Activated CD4-positive, alpha-beta T cell treated with anti-CD3 and anti-CD28 coated beads for 36 hours (primary cell): Measurements from ENCODE around the gene MED13L. TPM values are rescaled to one million over a fixed set of nuclear protein-coding genes. Genes with fewer than 3 reads are reported as not detected.

Experiments used
- ATAC-seq: fragments of 200-7000 bp; cut with Tn5 transposase; one replicate; pipeline ENCODE4 v1.10.0; 2021; ENCODE audit warnings: mild to moderate bottlenecking, moderate library complexity
- CTCF ChIA-PET: fragments of 350-600 bp; sonication (Branson Sonifier 250); formaldehyde crosslinking; loops from one replicate; lab custom pipeline; 2021; ENCODE audit warnings: antibody characterized with exemption; lab: Charles Lee
- POLR2A ChIA-PET: fragments of 350-600 bp; sonication (Branson Sonifier 250); formaldehyde crosslinking; loops from one replicate; lab custom pipeline; 2021; ENCODE audit warnings: antibody characterized with exemption, inconsistent platforms; lab: Charles Lee
- DNase-seq: peaks from one replicate; pipeline ENCODE4 v3.0.0-alpha.2; 2020
- H3K27ac Mint-ChIP-seq: one replicate; pipeline ENCODE4 v1.8.0; 2021; ENCODE audit warnings: mixed read lengths
- H3K27me3 Mint-ChIP-seq: one replicate; pipeline ENCODE4 v1.8.0; 2021; ENCODE audit warnings: mixed read lengths
- H3K36me3 Mint-ChIP-seq: one replicate; pipeline ENCODE4 v1.8.0; 2021; ENCODE audit warnings: low read depth, mixed read lengths
- H3K4me1 Mint-ChIP-seq: one replicate; pipeline ENCODE4 v1.8.0; 2021; ENCODE audit warnings: mixed read lengths
- H3K4me3 Mint-ChIP-seq: one replicate; pipeline ENCODE4 v1.8.0; 2021; ENCODE audit warnings: mild to moderate bottlenecking, moderate library complexity, mixed read lengths
- H3K9me3 Mint-ChIP-seq: one replicate; pipeline ENCODE4 v1.8.0; 2021; ENCODE audit warnings: low read depth, mixed read lengths
- intact Hi-C, 2 experiments: fragments of 100-400 bp; cut with DNase I in 1 of 2; cut with micrococcal nuclease in 1 of 2; formaldehyde crosslinking; loops; one replicate each; pipeline versions ENCODE4 v1.14.2 to v1.15.1; 2022 to 2024; cut with DNase I, micrococcal nuclease
- total RNA-seq, 2 experiments: library from RNA; stranded (reverse); gene quantifications; one replicate each; pipeline ENCODE4 v1.2.3, GENCODE V29; 2021

The MED13L gene
- total RNA-seq, 2 experiments from 2014 or later = 38.5 to 41.9 TPM

GRCh38 chr12:116068853-116069252 lies 208.6 kb downstream of the MED13L start:
- ChIA-PET CTCF (interaction anchor here (0.7 to 0.8 kb wide), 2 partner anchors 8 to 59 kb away, joined by 3 read pairs; no protein-coding TSS in a partner anchor), POLR2A (interaction anchor here (1.1 kb wide), 1 partner anchor 17 kb away, joined by 3 read pairs; no protein-coding TSS in a partner anchor)
- H3K4me3 Mint-ChIP-seq = no peak overlapping the region
- no peaks in the 10 kb centered on the region for H3K9me3 Mint-ChIP-seq
- H3K27me3 Mint-ChIP-seq = no peaks in the 10 kb centered on the region
- peaks cover 27% of the 10 kb centered on the region for H3K4me1 Mint-ChIP-seq
- DNase-seq (no peak), ATAC-seq (no peak)
- intact Hi-C loops = loop anchor here in 1 of 2 experiments (10.0 kb wide), 1 partner anchor 126 kb away; no protein-coding TSS in a partner anchor
- H3K27ac Mint-ChIP-seq = no peak overlapping the region
- no peaks in the 10 kb centered on the region for H3K36me3 Mint-ChIP-seq

GRCh38 chr12:116068371-116068770 lies 209.1 kb downstream of the MED13L start:
- ChIA-PET CTCF (interaction anchor here (0.8 to 1.8 kb wide), 7 partner anchors 8 to 207 kb away, joined by 3 to 11 read pairs (median 3); no protein-coding TSS in a partner anchor), POLR2A (interaction anchor here (1.1 kb wide), 1 partner anchor 18 kb away, joined by 3 read pairs; no protein-coding TSS in a partner anchor)
- intact Hi-C loops = loop anchor here in 1 of 2 experiments (10.0 kb wide), 1 partner anchor 126 kb away; no protein-coding TSS in a partner anchor
- Mint-ChIP-seq H3K27ac (no peak overlapping the region), H3K4me3 (no peak overlapping the region), H3K4me1 (peaks cover 27% of the 10 kb centered on the region), H3K27me3 (no peaks in the 10 kb centered on the region), H3K36me3 (no peaks in the 10 kb centered on the region), H3K9me3 (no peaks in the 10 kb centered on the region)
- ATAC-seq (no peak), DNase-seq (no peak)

DNA sequence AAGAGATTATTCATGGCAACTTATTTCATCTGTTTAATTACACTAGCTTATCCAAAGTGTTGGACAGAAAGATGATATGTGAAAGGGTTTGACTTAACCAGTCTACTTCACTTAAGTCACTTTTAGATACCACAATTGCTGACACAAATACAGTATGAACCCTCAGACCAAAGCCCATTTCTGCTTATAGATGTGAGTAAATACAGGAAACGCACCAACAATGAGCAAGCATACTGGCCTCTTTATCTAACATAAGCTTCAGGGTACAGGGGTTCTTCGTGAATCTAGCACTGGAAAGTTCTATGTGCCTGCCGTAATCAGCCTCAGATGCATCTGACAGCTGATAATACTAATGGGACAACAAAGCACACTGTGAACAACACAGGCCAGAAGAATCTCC lies 209.6 kb downstream of the MED13L start:
- peaks cover 28% of the 10 kb centered on the region for H3K4me1 Mint-ChIP-seq
- H3K27ac Mint-ChIP-seq = no peak overlapping the region
- DNase-seq (no peak), ATAC-seq (no peak)
- intact Hi-C loops = loop anchor here (2.0 to 10.0 kb wide), 3 partner anchors 67 to 209 kb away; partner anchors contain the start of gene MED13L (in 1 of the 2)
- ChIA-PET CTCF (interaction anchor here (0.8 to 1.8 kb wide), 9 partner anchors 8 to 208 kb away, joined by 3 to 11 read pairs (median 3); no protein-coding TSS in a partner anchor), POLR2A (interaction anchor here (0.6 to 1.1 kb wide), 2 partner anchors 9 to 18 kb away, joined by 3 to 7 read pairs; no protein-coding TSS in a partner anchor)
- no peaks in the 10 kb centered on the region for H3K27me3 Mint-ChIP-seq
- no peak overlapping the region for H3K4me3 Mint-ChIP-seq
- no peaks in the 10 kb centered on the region for H3K36me3 Mint-ChIP-seq
- no peaks in the 10 kb centered on the region for H3K9me3 Mint-ChIP-seq

- CTCF ChIA-PET = interaction anchor here (1.0 to 1.8 kb wide), 6 partner anchors 10 to 653 kb away, joined by 3 to 11 read pairs (median 3); no protein-coding TSS in a partner anchor
- peak; percentile 78 for DNase-seq
- Mint-ChIP-seq H3K36me3 (no peaks in the 10 kb centered on the region), H3K27ac (peak overlapping the region; percentile 12), H3K27me3 (no peaks in the 10 kb centered on the region), H3K9me3 (no peaks in the 10 kb centered on the region), H3K4me1 (peaks cover 36% of the 10 kb centered on the region), H3K4me3 (no peak overlapping the region)
- POLR2A ChIA-PET = no interaction called here
- intact Hi-C loops = loop anchor here (1.0 to 10.0 kb wide), 4 partner anchors 68 to 210 kb away; partner anchors contain the start of gene MED13L (in 1 of the 2)
- ATAC-seq = peak; percentile 83
Observed at GRCh38 chr12:116066381-116067230, 210.9 kb downstream of the MED13L start.

- no peaks in the 10 kb centered on the region for H3K27me3 Mint-ChIP-seq
Observed at GRCh38 chr12:116065606-116066005, 211.9 kb downstream of the MED13L start.

DNA sequence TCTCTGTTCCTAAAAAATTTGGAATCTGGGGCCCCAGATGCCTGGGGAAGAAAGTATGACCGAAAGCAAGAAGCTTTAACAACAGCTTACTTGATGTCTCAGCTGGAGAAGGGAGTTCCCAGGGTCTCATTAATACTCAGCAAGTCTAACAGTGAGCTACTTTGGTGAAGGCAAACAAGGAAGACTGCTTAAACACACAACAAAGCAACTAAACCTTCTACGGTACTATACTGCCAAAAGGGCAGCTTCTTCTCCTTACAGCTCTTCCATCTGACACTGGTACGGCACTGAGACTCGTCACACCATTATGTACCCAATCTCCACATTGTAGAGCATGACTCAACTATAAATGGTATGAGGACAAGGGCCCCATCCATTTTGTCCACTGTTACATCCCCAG lies 213.0 kb downstream of the MED13L start:
- H3K9me3 Mint-ChIP-seq = no peaks in the 10 kb centered on the region
- ChIA-PET POLR2A (no interaction called here), CTCF (interaction anchor here (0.6 to 1.1 kb wide), 3 partner anchors 10 to 406 kb away, joined by 3 read pairs; no protein-coding TSS in a partner anchor)
- H3K36me3 Mint-ChIP-seq = no peaks in the 10 kb centered on the region
- ATAC-seq (no peak), DNase-seq (no peak)
- no peaks in the 10 kb centered on the region for H3K27me3 Mint-ChIP-seq
- H3K27ac Mint-ChIP-seq = no peak overlapping the region
- H3K4me3 Mint-ChIP-seq = no peak overlapping the region
- H3K4me1 Mint-ChIP-seq = peaks cover 50% of the 10 kb centered on the region
- intact Hi-C loops = loop anchor here (5.0 to 10.0 kb wide), 3 partner anchors 47 to 130 kb away; no protein-coding TSS in a partner anchor

More at GRCh38 chr12:116065606-116066005, 211.9 kb downstream of the MED13L start:
- no peaks in the 10 kb centered on the region for H3K9me3 Mint-ChIP-seq
- CTCF ChIA-PET = interaction anchor here (0.6 kb wide), 2 partner anchors 11 to 402 kb away, joined by 3 read pairs; no protein-coding TSS in a partner anchor
- H3K4me3 Mint-ChIP-seq = no peak overlapping the region
- H3K27ac Mint-ChIP-seq = no peak overlapping the region
- H3K36me3 Mint-ChIP-seq = no peaks in the 10 kb centered on the region
- POLR2A ChIA-PET = no interaction called here
- DNase-seq = no peak
- no peak for ATAC-seq
- peaks cover 42% of the 10 kb centered on the region for H3K4me1 Mint-ChIP-seq
- intact Hi-C loops = loop anchor here (1.0 to 10.0 kb wide), 4 partner anchors 69 to 211 kb away; partner anchors contain the start of gene MED13L (in 1 of the 2)

GRCh38 chr12:116062698-116063097 lies 214.8 kb downstream of the MED13L start:
- no peaks in the 10 kb centered on the region for H3K36me3 Mint-ChIP-seq
- no peak overlapping the region for H3K4me3 Mint-ChIP-seq
- H3K27ac Mint-ChIP-seq = no peak overlapping the region
- no peak for ATAC-seq
- intact Hi-C loops = loop anchor here (5.0 to 10.0 kb wide), 3 partner anchors 45 to 132 kb away; no protein-coding TSS in a partner anchor
- ChIA-PET POLR2A (no interaction called here), CTCF (interaction anchor here (0.8 to 1.5 kb wide), 2 partner anchors 14 to 535 kb away, joined by 3 to 4 read pairs; no protein-coding TSS in a partner anchor)
- no peaks in the 10 kb centered on the region for H3K9me3 Mint-ChIP-seq
- H3K27me3 Mint-ChIP-seq = no peaks in the 10 kb centered on the region
- no peak for DNase-seq
- H3K4me1 Mint-ChIP-seq = peaks cover 54% of the 10 kb centered on the region

GRCh38 chr12:116060764-116061163 lies 216.7 kb downstream of the MED13L start:
- Mint-ChIP-seq H3K9me3 (no peaks in the 10 kb centered on the region), H3K4me1 (peaks cover 51% of the 10 kb centered on the region), H3K36me3 (no peaks in the 10 kb centered on the region), H3K4me3 (peak overlapping the region; percentile 57), H3K27me3 (no peaks in the 10 kb centered on the region), H3K27ac (peak overlapping the region; percentile 91)
- DNase-seq = no peak
- POLR2A ChIA-PET = interaction anchor here (0.5 to 1.2 kb wide), 7 partner anchors 11 to 498 kb away, joined by 3 to 4 read pairs (median 3); no protein-coding TSS in a partner anchor
- CTCF ChIA-PET = interaction anchor here (0.5 to 1.6 kb wide), 11 partner anchors 9 to 177 kb away, joined by 3 to 7 read pairs (median 3); no protein-coding TSS in a partner anchor
- peak; percentile 91 for ATAC-seq
- intact Hi-C loops = loop anchor here (1.0 to 10.0 kb wide), 6 partner anchors 20 to 134 kb away; no protein-coding TSS in a partner anchor

DNA sequence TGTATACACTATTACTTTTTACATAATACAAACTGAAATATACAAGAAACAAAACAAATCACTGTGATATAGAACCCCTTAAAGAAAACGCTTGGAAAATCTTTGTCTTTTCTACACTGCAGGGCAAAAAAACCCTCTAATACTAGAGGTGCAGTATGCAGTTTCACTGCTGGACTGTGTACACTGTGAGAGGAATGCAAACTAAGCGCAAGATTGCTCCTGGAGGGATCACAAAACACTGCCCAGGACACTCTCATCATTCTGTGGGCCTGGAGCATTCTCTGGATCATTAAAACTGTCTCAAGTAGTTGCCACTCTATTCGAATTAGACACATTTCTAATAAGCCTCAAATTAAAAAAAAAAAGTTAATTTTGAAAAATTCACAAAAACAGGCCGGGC lies 217.6 kb downstream of the MED13L start:
- ATAC-seq (no peak), DNase-seq (no peak)
- Mint-ChIP-seq H3K9me3 (no peaks in the 10 kb centered on the region), H3K4me1 (peaks cover 59% of the 10 kb centered on the region), H3K27ac (peak overlapping the region; percentile 80), H3K27me3 (no peaks in the 10 kb centered on the region), H3K36me3 (no peaks in the 10 kb centered on the region), H3K4me3 (peak overlapping the region; percentile 57)
- intact Hi-C loops = loop anchor here (1.0 to 10.0 kb wide), 6 partner anchors 21 to 135 kb away; no protein-coding TSS in a partner anchor
- POLR2A ChIA-PET = no interaction called here
- CTCF ChIA-PET = no interaction called here

DNA sequence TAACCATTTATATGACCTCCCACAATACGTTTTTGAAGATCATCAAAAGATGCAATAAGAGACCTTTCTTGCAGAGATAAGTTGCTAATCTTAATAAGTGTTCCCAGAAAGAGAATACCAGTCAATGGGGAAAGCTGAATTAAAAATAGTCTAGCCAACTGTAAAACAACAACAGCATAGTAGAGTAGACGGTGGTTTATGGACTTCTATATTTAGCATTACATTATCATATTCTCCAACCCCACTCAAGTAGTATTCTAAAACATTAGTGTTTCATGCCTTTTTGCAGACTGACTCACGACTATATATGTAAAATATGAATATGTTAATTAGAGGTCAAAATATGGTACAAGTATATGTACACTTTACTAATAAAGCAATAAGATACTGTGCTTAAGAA lies 218.9 kb downstream of the MED13L start:
- no peak for DNase-seq
- ChIA-PET CTCF (interaction anchor here (0.7 to 1.3 kb wide), 2 partner anchors 31 to 35 kb away, joined by 3 read pairs; no protein-coding TSS in a partner anchor), POLR2A (interaction anchor here (0.6 kb wide), 2 partner anchors 9 to 847 kb away, joined by 3 to 7 read pairs; no protein-coding TSS in a partner anchor)
- H3K27ac Mint-ChIP-seq = no peak overlapping the region
- no peaks in the 10 kb centered on the region for H3K27me3 Mint-ChIP-seq
- intact Hi-C loops = no loop called here
- peaks cover 63% of the 10 kb centered on the region for H3K4me1 Mint-ChIP-seq
- no peaks in the 10 kb centered on the region for H3K36me3 Mint-ChIP-seq
- no peak for ATAC-seq
- H3K9me3 Mint-ChIP-seq = no peaks in the 10 kb centered on the region
- no peak overlapping the region for H3K4me3 Mint-ChIP-seq
